HEK293T (cell line): ENCODE measurements around the gene MGAT2.

ENCODE experiments used
- ARNT ChIP-seq: fragments of 450-650 bp; IDR thresholded peaks from 2 replicates; pipeline ENCODE4 v1.6.1; 2017; ENCODE audit warnings: mild to moderate bottlenecking
- BHLHE40 ChIP-seq: fragments of 450-650 bp; IDR thresholded peaks from 2 replicates; pipeline ENCODE4 v1.6.1; 2016; ENCODE audit warnings: mild to moderate bottlenecking, moderate library complexity, borderline replicate concordance
- ELF4 ChIP-seq: fragments of 450-650 bp; IDR thresholded peaks from 2 replicates; pipeline ENCODE4 v1.6.1; 2017; ENCODE audit warnings: antibody characterized with exemption
- FOXA1 ChIP-seq: fragments of 450-650 bp; IDR thresholded peaks from 2 replicates; pipeline ENCODE4 v1.6.1; 2016; ENCODE audit warnings: mild to moderate bottlenecking
- FOXK2 ChIP-seq: fragments of 450-650 bp; IDR thresholded peaks from 2 replicates; pipeline ENCODE4 v1.6.1; 2016; ENCODE audit warnings: mild to moderate bottlenecking
- FOXM1 ChIP-seq: fragments of 450-650 bp; IDR thresholded peaks from 2 replicates; pipeline ENCODE4 v1.6.1; 2017; ENCODE audit warnings: mild to moderate bottlenecking, borderline replicate concordance
- HDGF ChIP-seq: fragments of 450-650 bp; IDR thresholded peaks from 2 replicates; pipeline ENCODE4 v1.6.1; 2017; ENCODE audit warnings: antibody characterized with exemption, borderline replicate concordance
- L3MBTL2 ChIP-seq: fragments of 450-650 bp; conservative IDR thresholded peaks from 2 replicates; pipeline ENCODE4 v1.6.1; 2016; ENCODE audit warnings: mild to moderate bottlenecking
- LEF1 ChIP-seq: fragments of 450-650 bp; IDR thresholded peaks from 2 replicates; pipeline ENCODE4 v1.6.1; 2017; ENCODE audit warnings: mild to moderate bottlenecking, borderline replicate concordance
- PKNOX1 ChIP-seq: fragments of 450-650 bp; IDR thresholded peaks from 2 replicates; pipeline ENCODE4 v1.6.1; 2016
- SP1 ChIP-seq: fragments of 450-650 bp; IDR thresholded peaks from 2 replicates; pipeline ENCODE4 v1.6.1; 2017
- SUZ12 ChIP-seq: fragments of 450-650 bp; IDR thresholded peaks from 2 replicates; pipeline ENCODE4 v1.6.1; 2016; ENCODE audit warnings: mild to moderate bottlenecking
- TARDBP ChIP-seq: fragments of 450-650 bp; IDR thresholded peaks from 2 replicates; pipeline ENCODE4 v1.6.1; 2016
- ZNF384 ChIP-seq: fragments of 450-650 bp; IDR thresholded peaks from 2 replicates; pipeline ENCODE4 v1.6.1; 2016

- TF ChIP-seq ELF4 (no peak), FOXM1 (no peak), HDGF (no peak), SP1 (no peak), ZNF384 (no peak), FOXK2 (no peak), SUZ12 (no peak), TARDBP (no peak), FOXA1 (no peak), PKNOX1 (no peak), L3MBTL2 (no peak), BHLHE40 (no peak), LEF1 (no peak), ARNT (no peak)
Observed at GRCh38 chr14:49653508-49653907, 32.9 kb downstream of the MGAT2 start.
